GM23338 (cell line): ENCODE results near the gene STX11. TPM values are rescaled to one million over a fixed set of nuclear protein-coding genes. Genes with fewer than 3 reads are reported as not detected.
A peak's percentile ranks its signal among the peaks of the same experiment; 100 is the strongest.

Experiments used
- ATAC-seq: fragments of 200-7000 bp; cut with Tn5 transposase; 3 replicates; pipeline ENCODE4 v1.9.1; 2020
- DNase-seq: peaks from one replicate; pipeline ENCODE4 v3.0.0-alpha.2; 2015; ENCODE audit warnings: low spot score
- H2AFZ ChIP-seq: fragments of 200-600 bp; sonication (generic); 2 replicates; pipeline ENCODE4 v1.8.0; 2016; ENCODE audit warnings: antibody characterized with exemption, mild to moderate bottlenecking, moderate library complexity
- H3F3A ChIP-seq: fragments of 200-600 bp; sonication (generic); replicated peaks from 2 replicates; pipeline ENCODE4 v1.8.0; 2017; ENCODE audit warnings: antibody characterized with exemption, mixed run types, low read depth
- H3K27ac ChIP-seq: fragments of 200-600 bp; sonication (generic); 2 replicates; pipeline ENCODE4 v1.6.1; 2016; ENCODE audit warnings: low read depth
- H3K27me3 ChIP-seq: fragments of 200-600 bp; sonication (generic); 2 replicates; pipeline ENCODE4 v1.8.0; 2016; ENCODE audit warnings: mild to moderate bottlenecking, mixed run types, moderate library complexity; ENCODE audit not compliant: insufficient read depth
- H3K36me3 ChIP-seq: fragments of 200-600 bp; sonication (generic); 2 replicates; pipeline ENCODE4 v1.8.0; 2016; ENCODE audit warnings: mild to moderate bottlenecking; ENCODE audit not compliant: insufficient read depth
- H3K4me1 ChIP-seq: fragments of 200-600 bp; sonication (generic); 2 replicates; pipeline ENCODE4 v1.8.0; 2016; ENCODE audit warnings: mild to moderate bottlenecking, moderate library complexity; ENCODE audit not compliant: insufficient read depth
- H3K4me2 ChIP-seq: fragments of 200-600 bp; sonication (generic); 2 replicates; pipeline ENCODE4 v1.7.1; 2017; ENCODE audit warnings: mixed run types
- H3K4me3 ChIP-seq: fragments of 200-600 bp; sonication (generic); 2 replicates; pipeline ENCODE4 v1.6.1; 2016; ENCODE audit warnings: mixed run types
- H3K79me2 ChIP-seq: fragments of 200-600 bp; sonication (generic); replicated peaks from 2 replicates; pipeline ENCODE4 v1.8.0; 2017; ENCODE audit warnings: mild to moderate bottlenecking; ENCODE audit not compliant: insufficient read depth
- H3K9me2 ChIP-seq: fragments of 200-600 bp; sonication (generic); 2 replicates; pipeline ENCODE4 v1.8.0; 2017; ENCODE audit not compliant: insufficient read depth
- H4K20me1 ChIP-seq: fragments of 200-600 bp; sonication (generic); replicated peaks from 2 replicates; pipeline ENCODE4 v1.8.0; 2017; ENCODE audit warnings: mild to moderate bottlenecking; ENCODE audit not compliant: insufficient read depth
- H3K27ac Mint-ChIP-seq: 2 replicates; pipeline ENCODE4 v1.8.0; 2020; ENCODE audit warnings: inconsistent platforms, mild to moderate bottlenecking, moderate library complexity, mixed read lengths
- H3K27me3 Mint-ChIP-seq: 3 replicates; pipeline ENCODE4 v1.8.0; 2022; ENCODE audit warnings: low read depth, mild to moderate bottlenecking, moderate library complexity, mixed read lengths, inconsistent platforms; ENCODE audit not compliant: insufficient read depth, poor library complexity
- H3K36me3 Mint-ChIP-seq: 3 replicates; pipeline ENCODE4 v1.8.0; 2021; ENCODE audit warnings: low read depth, mild to moderate bottlenecking, inconsistent platforms, moderate library complexity, mixed read lengths
- H3K4me1 Mint-ChIP-seq: 3 replicates; pipeline ENCODE4 v1.8.0; 2020; ENCODE audit warnings: mild to moderate bottlenecking, inconsistent platforms, mixed read lengths
- H3K4me3 Mint-ChIP-seq: 3 replicates; pipeline ENCODE4 v1.8.0; 2021; ENCODE audit warnings: moderate library complexity, mild to moderate bottlenecking, inconsistent platforms, mixed read lengths
- H3K9me3 Mint-ChIP-seq: 3 replicates; pipeline ENCODE4 v1.8.0; 2020; ENCODE audit warnings: moderate library complexity, mild to moderate bottlenecking, inconsistent platforms, mixed read lengths
- REST ChIP-seq: IDR thresholded peaks from one replicate; pipeline ENCODE4 v1.6.1; 2018; ENCODE audit warnings: antibody characterized with exemption; ENCODE audit not compliant: unreplicated experiment
- ZNF462 ChIP-seq: fragments of 250-450 bp; sonication (Bioruptor Pico); IDR thresholded peaks from 2 replicates; pipeline ENCODE4 v1.5.0; 2020; ENCODE audit warnings: mild to moderate bottlenecking, moderate library complexity
- polyA plus RNA-seq: library from polyadenylated mRNA; unstranded; fragments of >200 nt; fragmentation: Nextera tagmentation; extraction: Ambion mirVana; gene quantifications from 2 replicates; pipeline ENCODE4 v1.2.1, GENCODE V29; 2016
- total RNA-seq: library from RNA; depleted of rRNA; stranded (reverse); fragments of >200 nt; shearing (Covaris generic); gene quantifications from 2 replicates; pipeline ENCODE4 v1.2.3, GENCODE V29; 2014

The STX11 gene
- total and polyA plus RNA-seq, 2 experiments from 2014 or later: 0.35 to 0.52 TPM

- no peaks in the 10 kb centered on the region for H4K20me1 ChIP-seq
- H3K4me3 Mint-ChIP-seq: no peak overlapping the region
- peaks cover 15% of the 10 kb centered on the region for H3K4me1 Mint-ChIP-seq
- no peaks in the 10 kb centered on the region for H3K27me3 ChIP-seq
- H3K36me3 Mint-ChIP-seq: no peaks in the 10 kb centered on the region
- H3K4me1 ChIP-seq: peaks cover 7% of the 10 kb centered on the region
- ATAC-seq (peak; percentile 93), DNase-seq (peak; percentile 74)
- H3F3A ChIP-seq: no peaks in the 10 kb centered on the region
- TF ChIP-seq REST (no peak), ZNF462 (peak; percentile 82)
- H3K9me3 Mint-ChIP-seq: no peaks in the 10 kb centered on the region
- H3K4me3 ChIP-seq: no peak overlapping the region
- H3K27ac ChIP-seq: no peak overlapping the region
- H3K79me2 ChIP-seq: no peaks in the 10 kb centered on the region
- H2AFZ ChIP-seq: no peak overlapping the region
- no peak overlapping the region for H3K4me2 ChIP-seq
- H3K27ac Mint-ChIP-seq: no peak overlapping the region
- H3K27me3 Mint-ChIP-seq: peaks cover 2% of the 10 kb centered on the region
- H3K9me2 ChIP-seq: 0 out of 2 replicates have a peak, but pooled peaks cover 4% of the 10 kb centered on the region
- H3K36me3 ChIP-seq: no peaks in the 10 kb centered on the region
Observed at GRCh38 chr6:144158133-144158532, 7.8 kb downstream of the STX11 start.
